ENCODE data around the gene CACNA1B.
"Not testable (repeated sequence)": the region's sequence is repeated elsewhere in the genome, so short reads cannot be mapped to it uniquely, and the experiment has no call there.

CACNA1B gene

GRCh38 chr9:137877506-137878122 is at the start of gene CACNA1B:
Gene CACNA1B (plus strand): TSS chr9:137877782. CDS start chr9:137877934, 152 bp downstream.
- Histone ChIP-seq H3K4me3 (ENCODE audit: low read depth in 1 of 2, low read length in 2 of 2) (peak within 1 kb of the TSS in 1 of 2 donors; percentile 60), H3K27me3 (ENCODE audit: control insufficient read depth in 1 of 2, insufficient read depth in 2 of 2, low read length in 2 of 2) (peaks cover 9 to 25% of the 10 kb centered on the region in 2 donors)
- not testable (repeated sequence) for H3K9ac ChIP-seq (ENCODE audit: low read depth in 1 of 2, low read length in 2 of 2); H3K36me3 ChIP-seq (ENCODE audit: control insufficient read depth in 1 of 2, insufficient read depth in 2 of 2, low read length in 2 of 2); H3K27ac ChIP-seq (ENCODE audit: low read depth, low read length); H3K4me1 ChIP-seq (ENCODE audit: control insufficient read depth in 1 of 2, insufficient read depth in 2 of 2, low read length in 2 of 2); H3K9me3 ChIP-seq (ENCODE audit: control insufficient read depth in 1 of 2, low read length in 2 of 2)

GRCh38 chr9:137827908-137828526 is 49.6 kb upstream of the CACNA1B start:
- no peak overlapping the region for H3K9ac ChIP-seq (ENCODE audit: low read depth in 1 of 2, low read length in 2 of 2)
- H3K4me1 ChIP-seq (ENCODE audit: control insufficient read depth in 1 of 2, insufficient read depth in 2 of 2, low read length in 2 of 2): no peaks in the 10 kb centered on the region
- no peaks in the 10 kb centered on the region for H3K27me3 ChIP-seq (ENCODE audit: control insufficient read depth in 1 of 2, insufficient read depth in 2 of 2, low read length in 2 of 2)
- H3K36me3 ChIP-seq (ENCODE audit: control insufficient read depth in 1 of 2, insufficient read depth in 2 of 2, low read length in 2 of 2): peaks cover 13 to 64% of the 10 kb centered on the region in 2 donors
- no peak overlapping the region for H3K27ac ChIP-seq (ENCODE audit: low read depth, low read length)
- no peak overlapping the region for H3K4me3 ChIP-seq (ENCODE audit: low read depth in 1 of 2, low read length in 2 of 2)
- no peaks in the 10 kb centered on the region for H3K9me3 ChIP-seq (ENCODE audit: control insufficient read depth in 1 of 2, low read length in 2 of 2)

- no peak overlapping the region for H3K4me3 ChIP-seq (ENCODE audit: low read depth in 1 of 2, low read length in 2 of 2)
- no peaks in the 10 kb centered on the region for H3K4me1 ChIP-seq (ENCODE audit: control insufficient read depth in 1 of 2, insufficient read depth in 2 of 2, low read length in 2 of 2)
- no peaks in the 10 kb centered on the region for H3K27me3 ChIP-seq (ENCODE audit: control insufficient read depth in 1 of 2, insufficient read depth in 2 of 2, low read length in 2 of 2)
- H3K9ac ChIP-seq (ENCODE audit: low read depth in 1 of 2, low read length in 2 of 2): no peak overlapping the region
- H3K9me3 ChIP-seq (ENCODE audit: control insufficient read depth in 1 of 2, low read length in 2 of 2): no peaks in the 10 kb centered on the region
- H3K27ac ChIP-seq (ENCODE audit: low read depth, low read length): no peak overlapping the region
- peaks cover 13 to 70% of the 10 kb centered on the region in 2 donors for H3K36me3 ChIP-seq (ENCODE audit: control insufficient read depth in 1 of 2, insufficient read depth in 2 of 2, low read length in 2 of 2)
Measured at GRCh38 chr9:137828527-137829259, 48.9 kb upstream of the CACNA1B start.

GRCh38 chr9:137829260-137829996 is 48.2 kb upstream of the CACNA1B start:
- Histone ChIP-seq H3K9ac (ENCODE audit: low read depth in 1 of 2, low read length in 2 of 2) (no peak overlapping the region), H3K27ac (ENCODE audit: low read depth, low read length) (no peak overlapping the region), H3K9me3 (ENCODE audit: control insufficient read depth in 1 of 2, low read length in 2 of 2) (no peaks in the 10 kb centered on the region), H3K27me3 (ENCODE audit: control insufficient read depth in 1 of 2, insufficient read depth in 2 of 2, low read length in 2 of 2) (no peaks in the 10 kb centered on the region), H3K36me3 (ENCODE audit: control insufficient read depth in 1 of 2, insufficient read depth in 2 of 2, low read length in 2 of 2) (peaks cover 7 to 69% of the 10 kb centered on the region in 2 donors), H3K4me3 (ENCODE audit: low read depth in 1 of 2, low read length in 2 of 2) (no peak overlapping the region), H3K4me1 (ENCODE audit: control insufficient read depth in 1 of 2, insufficient read depth in 2 of 2, low read length in 2 of 2) (no peaks in the 10 kb centered on the region)

GRCh38 chr9:137832191-137832700 is 45.3 kb upstream of the CACNA1B start:
- Histone ChIP-seq H3K4me3 (ENCODE audit: low read depth in 1 of 2, low read length in 2 of 2) (no peak overlapping the region), H3K9ac (ENCODE audit: low read depth in 1 of 2, low read length in 2 of 2) (no peak overlapping the region), H3K27me3 (ENCODE audit: control insufficient read depth in 1 of 2, insufficient read depth in 2 of 2, low read length in 2 of 2) (no peaks in the 10 kb centered on the region), H3K9me3 (ENCODE audit: control insufficient read depth in 1 of 2, low read length in 2 of 2) (no peaks in the 10 kb centered on the region), H3K36me3 (ENCODE audit: control insufficient read depth in 1 of 2, insufficient read depth in 2 of 2, low read length in 2 of 2) (peaks cover 20 to 66% of the 10 kb centered on the region in 2 donors), H3K4me1 (ENCODE audit: control insufficient read depth in 1 of 2, insufficient read depth in 2 of 2, low read length in 2 of 2) (no peaks in the 10 kb centered on the region), H3K27ac (ENCODE audit: low read depth, low read length) (no peak overlapping the region)

- Histone ChIP-seq H3K27ac (ENCODE audit: low read depth, low read length) (no peak overlapping the region), H3K4me1 (ENCODE audit: control insufficient read depth in 1 of 2, insufficient read depth in 2 of 2, low read length in 2 of 2) (no peaks in the 10 kb centered on the region), H3K9me3 (ENCODE audit: control insufficient read depth in 1 of 2, low read length in 2 of 2) (no peaks in the 10 kb centered on the region), H3K36me3 (ENCODE audit: control insufficient read depth in 1 of 2, insufficient read depth in 2 of 2, low read length in 2 of 2) (peaks cover 20 to 61% of the 10 kb centered on the region in 2 donors), H3K4me3 (ENCODE audit: low read depth in 1 of 2, low read length in 2 of 2) (no peak overlapping the region), H3K9ac (ENCODE audit: low read depth in 1 of 2, low read length in 2 of 2) (no peak overlapping the region), H3K27me3 (ENCODE audit: control insufficient read depth in 1 of 2, insufficient read depth in 2 of 2, low read length in 2 of 2) (no peaks in the 10 kb centered on the region)
Measured at GRCh38 chr9:137832830-137833590, 44.6 kb upstream of the CACNA1B start.

GRCh38 chr9:137833721-137834613 is 43.6 kb upstream of the CACNA1B start:
- no peak overlapping the region for H3K9ac ChIP-seq (ENCODE audit: low read depth in 1 of 2, low read length in 2 of 2)
- peaks cover 20 to 57% of the 10 kb centered on the region in 2 donors for H3K36me3 ChIP-seq (ENCODE audit: control insufficient read depth in 1 of 2, insufficient read depth in 2 of 2, low read length in 2 of 2)
- no peaks in the 10 kb centered on the region for H3K27me3 ChIP-seq (ENCODE audit: control insufficient read depth in 1 of 2, insufficient read depth in 2 of 2, low read length in 2 of 2)
- H3K4me3 ChIP-seq (ENCODE audit: low read depth in 1 of 2, low read length in 2 of 2): no peak overlapping the region
- no peaks in the 10 kb centered on the region for H3K4me1 ChIP-seq (ENCODE audit: control insufficient read depth in 1 of 2, insufficient read depth in 2 of 2, low read length in 2 of 2)
- no peak overlapping the region for H3K27ac ChIP-seq (ENCODE audit: low read depth, low read length)
- no peaks in the 10 kb centered on the region for H3K9me3 ChIP-seq (ENCODE audit: control insufficient read depth in 1 of 2, low read length in 2 of 2)

- no peak overlapping the region for H3K9ac ChIP-seq (ENCODE audit: low read depth in 1 of 2, low read length in 2 of 2)
- H3K4me3 ChIP-seq (ENCODE audit: low read depth in 1 of 2, low read length in 2 of 2): no peak overlapping the region
- peaks cover 20 to 50% of the 10 kb centered on the region in 2 donors for H3K36me3 ChIP-seq (ENCODE audit: control insufficient read depth in 1 of 2, insufficient read depth in 2 of 2, low read length in 2 of 2)
Measured at GRCh38 chr9:137834846-137835546, 42.6 kb upstream of the CACNA1B start.

More at GRCh38 chr9:137834846-137835546, 42.6 kb upstream of the CACNA1B start:
- Histone ChIP-seq H3K4me1 (ENCODE audit: control insufficient read depth in 1 of 2, insufficient read depth in 2 of 2, low read length in 2 of 2) (no peaks in the 10 kb centered on the region), H3K9me3 (ENCODE audit: control insufficient read depth in 1 of 2, low read length in 2 of 2) (no peaks in the 10 kb centered on the region), H3K27ac (ENCODE audit: low read depth, low read length) (no peak overlapping the region), H3K27me3 (ENCODE audit: control insufficient read depth in 1 of 2, insufficient read depth in 2 of 2, low read length in 2 of 2) (no peaks in the 10 kb centered on the region)

Data from duodenal mucosa (tissue), 2 donors.